AG10803 (cell line): Measurements from ENCODE around the gene SLC1A2.

ENCODE experiments used
- DNase-seq: peaks from one replicate; pipeline ENCODE4 v3.0.0; 2010; ENCODE audit warnings: low read depth
- H3K4me3 ChIP-seq: 2 replicates; pipeline ENCODE4 v1.5.1; 2011; ENCODE audit warnings: mild to moderate bottlenecking, low read length, control low read depth
- TF ChIP-seq, protein P1 (sequence below): conservative IDR thresholded peaks from 2 replicates; pipeline ENCODE4 v1.5.1; 2011; ENCODE audit warnings: mild to moderate bottlenecking, low read length, control low read depth, inconsistent platforms

SLC1A2 gene

DNA sequence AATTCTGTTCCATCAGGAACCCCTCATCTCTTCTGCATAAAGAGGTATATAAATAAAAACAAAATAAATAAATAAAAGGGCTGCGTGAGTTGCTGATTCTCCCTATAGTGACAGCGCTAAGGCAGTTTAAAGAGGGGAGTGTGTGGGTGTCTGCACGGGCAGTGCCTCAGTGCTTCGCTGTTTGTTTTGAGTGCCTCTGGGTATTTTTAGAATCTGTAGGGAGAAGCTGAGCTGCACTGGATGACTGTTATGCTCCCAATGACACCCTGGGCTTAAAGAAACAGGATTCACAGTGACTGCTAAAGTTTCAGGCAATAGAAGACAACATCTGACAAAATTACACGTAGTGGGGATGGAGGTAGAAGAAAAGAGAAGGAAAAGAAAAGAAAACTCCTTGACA, 38.8 kb downstream of the SLC1A2 start:
- H3K4me3 ChIP-seq = no peak overlapping the region
- no peak for DNase-seq
- TF ChIP-seq, protein P1, sequence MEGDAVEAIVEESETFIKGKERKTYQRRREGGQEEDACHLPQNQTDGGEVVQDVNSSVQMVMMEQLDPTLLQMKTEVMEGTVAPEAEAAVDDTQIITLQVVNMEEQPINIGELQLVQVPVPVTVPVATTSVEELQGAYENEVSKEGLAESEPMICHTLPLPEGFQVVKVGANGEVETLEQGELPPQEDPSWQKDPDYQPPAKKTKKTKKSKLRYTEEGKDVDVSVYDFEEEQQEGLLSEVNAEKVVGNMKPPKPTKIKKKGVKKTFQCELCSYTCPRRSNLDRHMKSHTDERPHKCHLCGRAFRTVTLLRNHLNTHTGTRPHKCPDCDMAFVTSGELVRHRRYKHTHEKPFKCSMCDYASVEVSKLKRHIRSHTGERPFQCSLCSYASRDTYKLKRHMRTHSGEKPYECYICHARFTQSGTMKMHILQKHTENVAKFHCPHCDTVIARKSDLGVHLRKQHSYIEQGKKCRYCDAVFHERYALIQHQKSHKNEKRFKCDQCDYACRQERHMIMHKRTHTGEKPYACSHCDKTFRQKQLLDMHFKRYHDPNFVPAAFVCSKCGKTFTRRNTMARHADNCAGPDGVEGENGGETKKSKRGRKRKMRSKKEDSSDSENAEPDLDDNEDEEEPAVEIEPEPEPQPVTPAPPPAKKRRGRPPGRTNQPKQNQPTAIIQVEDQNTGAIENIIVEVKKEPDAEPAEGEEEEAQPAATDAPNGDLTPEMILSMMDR = no peak

DNA sequence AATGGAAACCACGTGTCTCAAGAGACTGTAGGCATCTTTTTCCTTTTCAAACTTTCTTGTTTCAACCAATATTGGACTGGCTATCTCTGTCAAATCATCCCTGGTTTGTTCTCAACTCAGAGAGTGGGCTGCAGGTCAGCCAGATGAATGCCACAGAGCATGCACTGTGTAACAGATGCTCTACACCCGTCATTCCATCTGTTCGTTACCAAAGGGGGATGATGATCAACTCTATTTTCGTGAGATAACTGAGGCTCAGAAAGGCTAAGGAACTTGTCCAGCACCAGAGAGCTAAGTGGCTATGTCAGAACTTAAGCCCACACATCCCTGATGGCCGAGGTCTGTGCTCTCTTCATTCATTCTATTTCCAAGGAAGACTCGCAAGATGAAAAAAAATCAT, 42.1 kb downstream of the SLC1A2 start:
- DNase-seq = no peak
- H3K4me3 ChIP-seq = no peak overlapping the region
- TF ChIP-seq, protein P1 = no peak

DNA sequence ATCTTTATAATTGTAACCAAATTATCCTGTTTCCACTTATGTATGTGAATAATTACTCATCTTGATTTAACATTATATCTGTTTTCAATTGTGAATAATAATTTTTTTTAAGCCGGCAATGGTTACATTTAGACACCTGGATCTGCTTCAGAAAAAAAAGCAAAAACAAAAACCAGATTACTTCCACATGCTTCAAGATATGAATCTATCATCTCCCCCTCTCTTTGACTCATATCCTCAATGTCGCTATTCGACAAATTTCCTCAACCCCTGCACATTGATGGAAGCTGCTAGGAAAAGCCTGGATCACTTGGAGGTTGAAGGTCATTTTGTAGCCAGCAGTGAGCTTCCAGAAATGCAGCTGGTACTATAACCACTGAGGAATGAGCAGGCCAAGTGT, 42.7 kb downstream of the SLC1A2 start:
- TF ChIP-seq, protein P1 = no peak

DNA sequence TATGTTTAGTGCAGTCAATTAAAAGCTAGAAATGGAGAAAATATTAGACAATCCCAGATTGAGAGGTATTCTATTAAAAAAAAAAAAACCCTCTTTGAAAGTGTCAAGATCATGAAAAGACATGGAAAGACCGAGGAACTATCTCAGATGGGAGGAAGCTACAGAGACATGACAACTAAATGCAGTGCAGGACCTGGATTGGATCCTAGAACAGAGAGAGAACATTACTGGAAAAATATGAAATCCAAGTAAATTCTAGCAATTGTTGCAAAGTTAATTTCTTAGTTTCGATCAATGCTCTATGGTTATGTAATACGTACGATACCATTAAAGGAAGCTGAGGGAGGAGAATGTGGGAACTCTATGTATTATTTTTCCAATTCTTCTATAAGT, 43.2 kb downstream of the SLC1A2 start:
- no peak overlapping the region for H3K4me3 ChIP-seq
- TF ChIP-seq, protein P1 = no peak
- no peak for DNase-seq

More for the DNA sequence above, 42.7 kb downstream of the SLC1A2 start:
- no peak overlapping the region for H3K4me3 ChIP-seq
- DNase-seq = peak; percentile 68

DNA sequence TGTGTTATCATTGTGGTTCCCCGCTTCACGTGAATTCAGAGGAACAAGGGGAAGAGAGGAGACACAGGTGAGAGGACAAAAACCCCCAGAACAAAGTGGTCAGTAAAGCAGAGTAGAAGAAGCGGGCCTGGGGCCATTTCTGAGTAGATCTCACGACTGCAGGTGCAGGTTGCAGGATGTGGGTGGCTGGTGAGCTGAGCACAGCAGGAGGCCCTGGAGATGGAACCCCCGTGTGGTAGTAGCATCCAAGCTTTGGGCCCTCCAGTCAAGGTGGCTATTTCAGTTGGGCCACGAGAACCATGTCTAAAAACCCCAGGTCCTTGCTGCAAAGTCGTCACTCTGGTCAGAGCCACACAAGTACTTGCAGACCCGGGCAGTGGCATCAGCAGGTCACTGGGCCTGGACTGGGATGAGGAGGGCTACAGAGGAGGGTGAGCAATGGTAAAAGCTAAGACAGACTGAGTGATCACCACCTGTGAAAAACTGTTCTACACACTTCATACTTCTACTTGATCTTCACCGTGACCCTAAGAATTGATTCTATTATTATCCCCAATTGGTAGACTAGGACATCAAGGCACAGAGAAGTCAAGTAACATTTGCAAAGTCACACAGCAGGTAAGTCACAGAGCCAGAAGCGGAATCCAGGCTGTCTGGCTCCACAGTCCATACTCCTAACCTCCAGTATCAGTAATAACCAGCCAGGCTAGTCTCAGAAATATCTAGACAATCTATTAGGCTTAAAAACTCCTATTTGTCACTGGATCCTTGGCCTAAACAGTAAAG, 43.8 kb downstream of the SLC1A2 start:
- TF ChIP-seq, protein P1 = no peak
- DNase-seq = no peak
- H3K4me3 ChIP-seq = no peak overlapping the region

DNA sequence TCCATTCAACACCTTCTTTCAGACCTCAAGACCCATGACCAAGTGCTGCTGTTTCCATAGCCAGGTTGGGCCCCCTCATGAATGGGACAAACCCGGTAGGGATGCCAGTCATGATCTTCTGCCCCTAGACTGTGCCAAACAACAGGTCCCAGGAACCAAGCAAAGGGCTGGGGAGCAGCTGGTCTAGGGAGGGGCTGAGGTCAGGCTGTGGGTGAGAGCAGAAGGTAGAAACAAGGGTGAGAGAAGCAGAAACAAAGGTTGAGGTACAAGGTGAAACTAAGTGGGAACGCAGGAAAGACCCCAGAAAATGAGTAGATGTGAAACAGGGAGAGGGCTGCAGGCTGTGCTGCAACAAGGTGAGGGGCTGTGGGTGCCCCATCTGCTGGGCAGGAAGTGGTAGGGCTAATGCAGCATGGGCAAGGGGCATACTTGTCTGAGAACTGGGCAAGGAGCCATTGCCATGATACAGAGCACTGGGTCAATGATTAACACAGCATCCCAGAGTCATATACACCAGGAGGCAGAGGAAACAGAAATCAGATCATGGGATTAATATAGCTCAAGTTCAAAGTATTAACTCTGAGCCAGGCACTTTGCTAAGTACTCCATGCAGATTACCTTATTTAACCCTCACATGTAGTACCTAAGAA, 45.9 kb downstream of the SLC1A2 start:
- no peak overlapping the region for H3K4me3 ChIP-seq
- no peak for DNase-seq
- TF ChIP-seq, protein P1 = no peak
